ENCODE results near the gene TSPAN11.

DNA sequence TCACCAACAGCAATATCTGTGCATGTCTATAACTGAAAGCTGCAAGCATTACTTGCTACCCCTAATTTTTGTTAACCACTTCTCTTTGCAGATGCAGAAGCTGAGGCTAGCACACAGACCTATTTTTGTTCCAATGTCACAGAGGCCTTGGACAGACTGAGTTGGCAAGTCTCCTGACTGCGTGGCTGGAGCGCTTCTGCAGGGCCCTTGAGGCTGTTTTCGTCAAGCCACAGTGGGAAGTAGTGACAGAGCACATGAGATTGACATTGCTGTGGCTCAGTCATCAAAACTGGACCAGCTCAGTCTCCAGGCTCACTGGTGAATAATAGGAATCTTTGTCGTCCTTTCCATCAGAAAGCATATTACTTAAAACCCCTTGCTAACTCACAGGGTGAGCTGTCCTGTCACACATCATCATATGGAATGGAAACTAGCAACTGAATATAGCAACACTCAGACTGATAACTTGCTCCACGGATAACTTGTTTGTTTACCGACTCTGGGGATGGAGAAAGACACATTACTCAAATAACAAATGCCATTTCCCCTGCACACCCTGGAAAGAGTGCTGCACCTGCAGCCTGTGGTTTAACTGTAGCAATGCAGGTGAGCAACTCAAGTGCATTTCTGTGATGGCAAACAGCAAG is 103.5 kb downstream of the TSPAN11 start:
- TF ChIP-seq TARDBP (IDR thresholded peaks at IDR 0.05) (no peak), ZNF384 (IDR thresholded peaks at IDR 0.05) (no peak), SUZ12 (IDR thresholded peaks at IDR 0.05) (no peak), FOXK2 (IDR thresholded peaks at IDR 0.05) (no peak), SP1 (IDR thresholded peaks at IDR 0.05) (no peak), NFRKB (IDR thresholded peaks at IDR 0.05) (no peak), FOXA1 (IDR thresholded peaks at IDR 0.05) (no peak), FOXM1 (IDR thresholded peaks at IDR 0.05; ENCODE audit: borderline replicate concordance) (no peak), PKNOX1 (IDR thresholded peaks at IDR 0.05) (no peak), ARNT (IDR thresholded peaks at IDR 0.05) (no peak), L3MBTL2 (conservative IDR thresholded peaks at IDR 0.05) (no peak)

Data from HEK293T (cell line).